ENCODE results near the gene ALS2CL. TPM values are rescaled to one million over a fixed set of nuclear protein-coding genes. Genes with fewer than 3 reads are reported as not detected.

The ALS2CL gene
- total and polyA plus RNA-seq, 2 donors (not counting 3 experiments of a cell fraction or from before 2014, with no cell fraction given): 7.8 to 10.1 TPM

DNA sequence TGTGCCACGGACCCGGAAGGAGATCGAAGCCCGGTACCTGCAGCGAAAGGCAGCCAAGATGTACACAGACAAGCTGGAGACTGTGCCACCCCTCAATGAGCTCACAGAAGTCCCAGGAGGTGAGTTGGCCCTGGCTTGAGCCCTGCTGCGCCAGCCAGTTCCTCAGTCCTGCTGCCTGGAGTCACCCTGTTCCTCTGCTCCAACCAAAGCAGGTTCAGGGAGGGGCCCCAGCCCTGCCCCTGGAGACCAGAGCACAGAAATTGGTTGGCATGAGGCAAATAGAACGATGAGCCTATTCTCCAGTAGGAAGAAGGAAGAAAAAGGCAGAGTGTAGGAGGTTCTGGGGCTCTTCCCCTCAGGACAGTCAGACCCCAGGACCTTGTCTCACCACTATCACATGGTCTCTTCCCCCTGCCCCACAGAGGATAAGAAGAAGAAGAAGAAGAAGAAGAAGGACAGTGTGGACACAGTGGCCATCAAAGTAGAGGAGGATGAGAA lies 15.7 kb upstream of the ALS2CL start:
- Histone ChIP-seq H4K20me1 (replicated peaks; ENCODE audit: control insufficient read depth, extremely low read depth, insufficient read depth, low read length) (no peaks in the 10 kb centered on the region), H3K36me3 (ENCODE audit: control insufficient read depth in 2 of 2, extremely low read depth in 1 of 2, insufficient read depth in 2 of 2, low read length in 2 of 2) (no peaks in the 10 kb centered on the region), H3K27me3 (ENCODE audit: control insufficient read depth in 2 of 2, insufficient read depth in 2 of 2, low read length in 2 of 2) (no peaks in the 10 kb centered on the region), H3K27ac (ENCODE audit: insufficient read depth, low read depth, low read length) (no peak overlapping the region), H2AFZ (ENCODE audit: low read depth, low read length) (no peak overlapping the region), H3K79me2 (ENCODE audit: control insufficient read depth, insufficient read depth, low read length) (no peaks in the 10 kb centered on the region), H3K4me3 (replicated peaks in 1 of 3; ENCODE audit: insufficient read depth in 1 of 3, low read depth in 1 of 3, low read length in 3 of 3) (no peak overlapping the region), H3K9me1 (replicated peaks; ENCODE audit: control insufficient read depth, extremely low read depth, insufficient read depth, low read length) (no peaks in the 10 kb centered on the region), H3K9ac (replicated peaks; ENCODE audit: extremely low read depth, insufficient read depth, low read length) (no peak overlapping the region), H3K4me2 (ENCODE audit: insufficient read depth, low read length) (no peak overlapping the region), H3K4me1 (ENCODE audit: control insufficient read depth, extremely low read depth, insufficient read depth, low read length) (peaks cover 11% of the 10 kb centered on the region), H3K9me3 (replicated peaks; ENCODE audit: control insufficient read depth, insufficient read depth, low read length) (no peaks in the 10 kb centered on the region)
- DNase-seq (ENCODE audit: low read depth, low spot score): no peak
- TF ChIP-seq POLR2A (IDR thresholded peaks at IDR 0.05; ENCODE audit: low read depth, low read length): no peak
- TF ChIP-seq FOS (IDR thresholded peaks at IDR 0.05; ENCODE audit: borderline replicate concordance, insufficient read depth, low read length): no peak
- TF ChIP-seq JUN (IDR thresholded peaks at IDR 0.05; ENCODE audit: borderline replicate concordance, insufficient read depth, insufficient read length, low read depth): no peak
- TF ChIP-seq EZH2 (IDR thresholded peaks at IDR 0.05; ENCODE audit: borderline replicate concordance, low read depth, low read length, severe bottlenecking): no peak
- TF ChIP-seq GATA2 (IDR thresholded peaks at IDR 0.05; ENCODE audit: insufficient read depth, insufficient read length, low read depth, low read length): no peak
- TF ChIP-seq, protein P1, sequence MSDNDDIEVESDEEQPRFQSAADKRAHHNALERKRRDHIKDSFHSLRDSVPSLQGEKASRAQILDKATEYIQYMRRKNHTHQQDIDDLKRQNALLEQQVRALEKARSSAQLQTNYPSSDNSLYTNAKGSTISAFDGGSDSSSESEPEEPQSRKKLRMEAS (IDR thresholded peaks at IDR 0.05; ENCODE audit: insufficient read depth, insufficient read length): no peak
- TF ChIP-seq, protein P2, sequence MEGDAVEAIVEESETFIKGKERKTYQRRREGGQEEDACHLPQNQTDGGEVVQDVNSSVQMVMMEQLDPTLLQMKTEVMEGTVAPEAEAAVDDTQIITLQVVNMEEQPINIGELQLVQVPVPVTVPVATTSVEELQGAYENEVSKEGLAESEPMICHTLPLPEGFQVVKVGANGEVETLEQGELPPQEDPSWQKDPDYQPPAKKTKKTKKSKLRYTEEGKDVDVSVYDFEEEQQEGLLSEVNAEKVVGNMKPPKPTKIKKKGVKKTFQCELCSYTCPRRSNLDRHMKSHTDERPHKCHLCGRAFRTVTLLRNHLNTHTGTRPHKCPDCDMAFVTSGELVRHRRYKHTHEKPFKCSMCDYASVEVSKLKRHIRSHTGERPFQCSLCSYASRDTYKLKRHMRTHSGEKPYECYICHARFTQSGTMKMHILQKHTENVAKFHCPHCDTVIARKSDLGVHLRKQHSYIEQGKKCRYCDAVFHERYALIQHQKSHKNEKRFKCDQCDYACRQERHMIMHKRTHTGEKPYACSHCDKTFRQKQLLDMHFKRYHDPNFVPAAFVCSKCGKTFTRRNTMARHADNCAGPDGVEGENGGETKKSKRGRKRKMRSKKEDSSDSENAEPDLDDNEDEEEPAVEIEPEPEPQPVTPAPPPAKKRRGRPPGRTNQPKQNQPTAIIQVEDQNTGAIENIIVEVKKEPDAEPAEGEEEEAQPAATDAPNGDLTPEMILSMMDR (IDR thresholded peaks at IDR 0.05; ENCODE audit: extremely low read depth in 1 of 2, insufficient read depth in 1 of 2, low read depth in 1 of 2, low read length in 2 of 2): no peak
- intact Hi-C loops (cut with micrococcal nuclease) (loop anchor here (5.0 to 10.0 kb wide), 3 partner anchors 286 to 666 kb away; no protein-coding TSS in a partner anchor), dilution Hi-C loops (cut with MboI; ENCODE audit: extremely low pct_ligation_motif_present, low sequenced_read_pairs) (no loop called here)
- ChIA-PET POLR2A (no interaction called here), CTCF (interaction anchor here (1.1 to 4.2 kb wide), 7 partner anchors 9 to 200 kb away, joined by 3 to 27 read pairs (median 4); partner anchors contain the start of gene PRSS50)
- no peak for FAIRE-seq
- no TSS peak for BruUV-seq (replicated peaks)

All from endothelial cell of umbilical vein (primary cell).